Testis (tissue), 2 donors: ENCODE results near the gene NACA2.

Experiments used
- CTCF ChIP-seq, 3 experiments: fragments of 450-650 bp in 2 of 3; fragments of 200-600 bp in 1 of 3; sonication (generic) in 1 of 3; IDR thresholded peaks; one replicate each; pipeline ENCODE4 v1.5.1; 2016 to 2019; ENCODE audit warnings: antibody characterized with exemption in 3 of 3, mild to moderate bottlenecking in 2 of 3, moderate library complexity in 1 of 3
- POLR2A ChIP-seq: fragments of 450-650 bp; IDR thresholded peaks from one replicate; pipeline ENCODE4 v1.6.1; 2017; ENCODE audit warnings: antibody characterized with exemption, mild to moderate bottlenecking, moderate library complexity

- no peak for TF ChIP-seq CTCF (IDR thresholded peaks at IDR 0.05)
- TF ChIP-seq POLR2A: no peak
Observed at GRCh38 chr17:61617330-61617729, 26.3 kb upstream of the NACA2 start.
